ENCODE data around the gene KHDRBS2.

GRCh38 chr6:62272114-62272513, 13.9 kb downstream of the KHDRBS2 start:
- TF ChIP-seq CTCF (IDR thresholded peaks at IDR 0.05) = no peak
- TF ChIP-seq POLR2A (IDR thresholded peaks at IDR 0.05) = no peak
